ENCODE data around the gene KCNB1. TPM values are rescaled to one million over a fixed set of nuclear protein-coding genes. Genes with fewer than 3 reads are reported as not detected.

KCNB1 gene
- total and polyA plus RNA-seq, 2 of the 4 experiments (the other 2 are of a cell fraction) = 0.05 TPM; not detected in 1

DNA sequence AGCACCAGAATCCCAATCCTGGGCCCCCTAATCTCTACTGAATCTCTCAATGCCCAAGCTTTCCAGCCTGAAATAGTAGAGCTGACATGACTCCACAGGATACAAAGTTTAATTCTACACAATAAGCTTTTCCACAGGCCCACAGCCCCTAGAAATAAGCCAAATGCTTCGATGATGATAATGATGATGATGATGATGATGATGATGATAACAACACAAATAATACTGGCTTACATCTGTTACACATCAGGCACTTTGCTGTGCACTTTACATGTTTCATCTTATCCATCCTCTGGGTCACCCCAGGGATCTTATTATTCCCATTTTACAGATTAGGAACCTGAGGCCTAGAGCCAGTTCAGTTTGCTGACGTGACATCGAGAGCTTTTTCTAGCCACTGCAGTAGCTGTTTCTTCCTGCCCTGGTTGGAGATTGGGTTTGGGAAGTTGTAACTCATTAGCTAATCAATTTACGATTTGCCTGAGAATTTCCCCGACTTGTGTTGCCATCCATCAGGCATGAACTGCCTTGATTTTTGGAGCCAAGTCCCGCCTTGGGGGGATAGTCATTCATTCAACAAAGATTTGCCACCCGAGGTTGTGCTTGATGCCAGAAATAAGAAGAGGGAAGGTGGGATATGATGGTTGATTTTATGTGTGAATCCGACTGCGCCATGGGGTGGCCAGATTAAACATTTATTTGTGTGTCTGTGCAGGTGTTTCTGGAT, 20.4 kb downstream of the KCNB1 start:
- no peak overlapping the region for H3K4me2 ChIP-seq (ENCODE audit: low read depth, low read length)
- H2BK5ac ChIP-seq (ENCODE audit: low read depth, low read length, poor library complexity, severe bottlenecking) = no peak overlapping the region
- TF ChIP-seq SMC3 (IDR thresholded peaks at IDR 0.05; ENCODE audit: low read depth, low read length) (no peak), RAD21 (IDR thresholded peaks at IDR 0.05; ENCODE audit: low read length) (no peak), MXI1 (IDR thresholded peaks at IDR 0.05; ENCODE audit: borderline replicate concordance, low read depth, low read length) (no peak), MAFK (IDR thresholded peaks at IDR 0.05; ENCODE audit: low read depth, low read length) (no peak), FOS (IDR thresholded peaks at IDR 0.05; ENCODE audit: low read depth, low read length) (no peak), NFE2L2 (IDR thresholded peaks at IDR 0.05; ENCODE audit: low read depth, low read length) (no peak), CEBPB (IDR thresholded peaks at IDR 0.05; ENCODE audit: low read depth, low read length) (no peak), CHD1 (IDR thresholded peaks at IDR 0.05; ENCODE audit: low read depth, low read length) (no peak), POLR2A (IDR thresholded peaks at IDR 0.05; ENCODE audit: low read depth, low read length) (no peak), BHLHE40 (IDR thresholded peaks at IDR 0.05; ENCODE audit: low read depth, low read length) (no peak), CTCF (conservative IDR thresholded peaks at IDR 0.05; ENCODE audit: low read depth, low read length) (no peak), MAZ (IDR thresholded peaks at IDR 0.05; ENCODE audit: borderline replicate concordance, low read depth, low read length) (no peak)
- TF ChIP-seq, protein P1, sequence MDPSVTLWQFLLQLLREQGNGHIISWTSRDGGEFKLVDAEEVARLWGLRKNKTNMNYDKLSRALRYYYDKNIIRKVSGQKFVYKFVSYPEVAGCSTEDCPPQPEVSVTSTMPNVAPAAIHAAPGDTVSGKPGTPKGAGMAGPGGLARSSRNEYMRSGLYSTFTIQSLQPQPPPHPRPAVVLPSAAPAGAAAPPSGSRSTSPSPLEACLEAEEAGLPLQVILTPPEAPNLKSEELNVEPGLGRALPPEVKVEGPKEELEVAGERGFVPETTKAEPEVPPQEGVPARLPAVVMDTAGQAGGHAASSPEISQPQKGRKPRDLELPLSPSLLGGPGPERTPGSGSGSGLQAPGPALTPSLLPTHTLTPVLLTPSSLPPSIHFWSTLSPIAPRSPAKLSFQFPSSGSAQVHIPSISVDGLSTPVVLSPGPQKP (IDR thresholded peaks at IDR 0.05; ENCODE audit: borderline replicate concordance, low read depth, low read length) = no peak
- TF ChIP-seq, protein P2, sequence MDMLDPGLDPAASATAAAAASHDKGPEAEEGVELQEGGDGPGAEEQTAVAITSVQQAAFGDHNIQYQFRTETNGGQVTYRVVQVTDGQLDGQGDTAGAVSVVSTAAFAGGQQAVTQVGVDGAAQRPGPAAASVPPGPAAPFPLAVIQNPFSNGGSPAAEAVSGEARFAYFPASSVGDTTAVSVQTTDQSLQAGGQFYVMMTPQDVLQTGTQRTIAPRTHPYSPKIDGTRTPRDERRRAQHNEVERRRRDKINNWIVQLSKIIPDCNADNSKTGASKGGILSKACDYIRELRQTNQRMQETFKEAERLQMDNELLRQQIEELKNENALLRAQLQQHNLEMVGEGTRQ (IDR thresholded peaks at IDR 0.05; ENCODE audit: low read depth, low read length) = no peak
- H3K27ac ChIP-seq (ENCODE audit: insufficient read depth, low read length) = no peak overlapping the region
- no peak overlapping the region for H4K8ac ChIP-seq (ENCODE audit: low read depth in 2 of 2, low read length in 2 of 2)
- no peak overlapping the region for H2BK120ac ChIP-seq (ENCODE audit: low read depth, low read length)
- ChIA-PET CTCF (no interaction called here), POLR2A (ENCODE audit: unreplicated experiment) (no interaction called here)
- H3K14ac ChIP-seq (replicated peaks; ENCODE audit: low read depth, low read length) = no peak overlapping the region
- H3K79me1 ChIP-seq (ENCODE audit: low read depth in 1 of 2, low read length in 2 of 2) = no peaks in the 10 kb centered on the region
- H2AK9ac ChIP-seq (replicated peaks; ENCODE audit: low read depth, low read length, poor library complexity) = no peak overlapping the region
- H3K9me1 ChIP-seq (ENCODE audit: insufficient read depth, low read length) = no peaks in the 10 kb centered on the region
- H3K23ac ChIP-seq (ENCODE audit: low read depth, low read length) = no peak overlapping the region
- peaks cover 48% of the 10 kb centered on the region for H3K27me3 ChIP-seq (ENCODE audit: control insufficient read depth, insufficient read depth, low read length)
- no TSS peak for BruUV-seq (replicated peaks)
- intact Hi-C loops (cut with micrococcal nuclease) = no loop called here
- no peaks in the 10 kb centered on the region for H3K36me3 ChIP-seq (ENCODE audit: control insufficient read depth, insufficient read depth, low read length)
- in situ Hi-C loops (cut with MboI; ENCODE audit: low sequenced_read_pairs) = no loop called here
- no peak overlapping the region for H3K4me3 ChIP-seq (ENCODE audit: insufficient read depth, low read depth, low read length)
- no peak overlapping the region for H2BK15ac ChIP-seq (ENCODE audit: low read depth, low read length)
- H2BK20ac ChIP-seq (ENCODE audit: low read depth, low read length) = no peak overlapping the region
- no peak overlapping the region for H3K4ac ChIP-seq (ENCODE audit: low read depth, low read length)
- H3K18ac ChIP-seq (ENCODE audit: low read depth, low read length) = no peak overlapping the region
- DNase-seq (no peak), ATAC-seq (ENCODE audit: low read depth) (no peak)
- H3K4me1 ChIP-seq (ENCODE audit: control insufficient read depth, insufficient read depth, low read length) = no peaks in the 10 kb centered on the region
- H4K5ac ChIP-seq (ENCODE audit: low read depth, low read length) = no peak overlapping the region
- dilution Hi-C loops (cut with HindIII; ENCODE audit: low sequenced_read_pairs, unreplicated experiment) = no loop called here
- no peak overlapping the region for H4K91ac ChIP-seq (ENCODE audit: insufficient read depth, low read depth, low read length)
- no peaks in the 10 kb centered on the region for H3K9me3 ChIP-seq (ENCODE audit: control insufficient read depth, insufficient read depth, low read length)
- no peak overlapping the region for H2AK5ac ChIP-seq (ENCODE audit: low read depth, low read length)
- 55% methylated on average over 5 of the region's 9 CpGs; no CpG with 5 or more reads in 1 of the 2 experiments for WGBS, 2 experiments (ENCODE audit: extremely low coverage in 2 of 2, insufficient read length in 1 of 2)
- no peak overlapping the region for H3K56ac ChIP-seq (ENCODE audit: extremely low read depth, insufficient read depth, low read length)
- no peak overlapping the region for H3K9ac ChIP-seq (ENCODE audit: low read depth, low read length)
- H2AFZ ChIP-seq (replicated peaks; ENCODE audit: low read length, poor library complexity) = no peak overlapping the region
- no peaks in the 10 kb centered on the region for H4K20me1 ChIP-seq (ENCODE audit: insufficient read depth, low read length)

Data from IMR-90 (cell line).